ENCODE results near the gene SLC18B1. TPM values are rescaled to one million over a fixed set of nuclear protein-coding genes. Genes with fewer than 3 reads are reported as not detected.
A peak's percentile ranks its signal among the peaks of the same experiment; 100 is the strongest.

Gene SLC18B1
- polyA plus RNA-seq, 2 of the 4 experiments (the other 2 are of a cell fraction) = 4.5 to 17.4 TPM

GRCh38 chr6:132812756-132813172 lies 14.3 kb upstream of the SLC18B1 start:
- no peak for TF ChIP-seq HOXB5 (CRISPR knock-in tag; IDR thresholded peaks at IDR 0.05)
- TF ChIP-seq BCL3 (IDR thresholded peaks at IDR 0.05) = no peak
- TF ChIP-seq HEYL (CRISPR knock-in tag; IDR thresholded peaks at IDR 0.05) = no peak
- no peak for TF ChIP-seq CBX8 (IDR thresholded peaks at IDR 0.05)
- no peak for TF ChIP-seq USF2 (IDR thresholded peaks at IDR 0.05)
- TF ChIP-seq EP300 (IDR thresholded peaks at IDR 0.05) = no peak
- TF ChIP-seq CTCF (IDR thresholded peaks at IDR 0.05) = no peak
- TF ChIP-seq POLR2AphosphoS2 (conservative IDR thresholded peaks at IDR 0.05; ENCODE audit: low read length) = no peak
- TF ChIP-seq KDM5A (IDR thresholded peaks at IDR 0.05) = no peak
- TF ChIP-seq ATOH8 (CRISPR knock-in tag; IDR thresholded peaks at IDR 0.05; ENCODE audit: low read depth) = no peak
- no peak for TF ChIP-seq ZSCAN20 (CRISPR knock-in tag; IDR thresholded peaks at IDR 0.05)
- no peak for TF ChIP-seq HOXA7 (CRISPR knock-in tag; IDR thresholded peaks at IDR 0.05)
- TF ChIP-seq RCOR1 (IDR thresholded peaks at IDR 0.05; ENCODE audit: low read depth, low read length) = no peak
- no peak for TF ChIP-seq EHMT2 (IDR thresholded peaks at IDR 0.05; ENCODE audit: low read depth)
- TF ChIP-seq TP53 (CRISPR knock-in tag; IDR thresholded peaks at IDR 0.05) = no peak
- peak overlapping the region; percentile 93 for H3K4me2 ChIP-seq
- peaks cover 19% of the 10 kb centered on the region for H3K4me1 ChIP-seq
- H3K4me3 ChIP-seq = peak overlapping the region; percentile 89
- H3K9me3 ChIP-seq = no peaks in the 10 kb centered on the region
- no peak for DNase-seq (ENCODE audit: low read depth in 1 of 2, low spot score in 1 of 2)
- no peak for ATAC-seq
- 2% methylated on average over 5 of the region's 5 CpGs for WGBS (ENCODE audit: missing lambda C conversion rate)
- ChIA-PET POLR2A (interaction anchor here (0.6 kb wide), 1 partner anchor 1185 kb away, joined by 3 read pairs; the partner anchor contains the start of gene MED23), CTCF (interaction anchor here (5.9 kb wide), 1 partner anchor 14 kb away, joined by 29 read pairs; the partner anchor contains the start of gene SLC18B1)
- peak overlapping the region; percentile 96 to 98 for H3K27ac ChIP-seq
- no peak for FAIRE-seq

GRCh38 chr6:132812255-132812732 lies 13.9 kb upstream of the SLC18B1 start:
- FAIRE-seq (no peak), ATAC-seq (no peak), DNase-seq (ENCODE audit: low read depth in 1 of 2, low spot score in 1 of 2) (no peak)
- 43% methylated on average over 2 of the region's 2 CpGs for WGBS (ENCODE audit: missing lambda C conversion rate)
- ChIA-PET CTCF (interaction anchor here (0.7 to 5.9 kb wide), 2 partner anchors 13 to 36 kb away, joined by 4 to 29 read pairs; partner anchors contain the start of gene SLC18B1), POLR2A (no interaction called here)
- TF ChIP-seq PBX3 (IDR thresholded peaks at IDR 0.05) = no peak
- no peak for TF ChIP-seq CEBPB (IDR thresholded peaks at IDR 0.05)
- no peak for TF ChIP-seq SMC3 (IDR thresholded peaks at IDR 0.05)
- TF ChIP-seq MAZ (IDR thresholded peaks at IDR 0.05; ENCODE audit: borderline replicate concordance, low read depth, low read length) = no peak
- TF ChIP-seq USF2 (IDR thresholded peaks at IDR 0.05) = no peak
- TF ChIP-seq HMGXB4 (CRISPR knock-in tag; IDR thresholded peaks at IDR 0.05; ENCODE audit: borderline replicate concordance) = no peak
- no peak for TF ChIP-seq ELK1 (IDR thresholded peaks at IDR 0.05; ENCODE audit: low read depth, low read length)
- TF ChIP-seq HOXA7 (CRISPR knock-in tag; IDR thresholded peaks at IDR 0.05) = no peak
- no peak for TF ChIP-seq JUNB (IDR thresholded peaks at IDR 0.05)
- TF ChIP-seq NR3C1 (IDR thresholded peaks at IDR 0.05) = no peak
- no peak for TF ChIP-seq POLR2AphosphoS2 (conservative IDR thresholded peaks at IDR 0.05; ENCODE audit: low read length)
- peaks cover 14% of the 10 kb centered on the region for H3K4me1 ChIP-seq
- peak overlapping the region; percentile 96 to 98 for H3K27ac ChIP-seq
- H3K4me3 ChIP-seq = no peak overlapping the region; the same call in 2 of the 3 replicates
- H3K9me3 ChIP-seq = no peaks in the 10 kb centered on the region
- H3K4me2 ChIP-seq = peak overlapping the region; percentile 93

Data from A549 (cell line).